ENCODE measurements around the gene ZMYM2. TPM values are rescaled to one million over a fixed set of nuclear protein-coding genes. Genes with fewer than 3 reads are reported as not detected.

The ZMYM2 gene
- 66.0 and 104 TPM in 2 replicates for total RNA-seq

GRCh38 chr13:19958155-19959111 lies at the start of gene ZMYM2:
TSS of gene ZMYM2 (plus strand) at chr13:19958727. CDS start at chr13:19993073, 34,346 bp downstream.

Other genes with a start within 250 kb of the ZMYM2 start
- 29.4 and 40.6 TPM in 2 replicates for gene PSPC1, start 175.8 kb upstream of the ZMYM2 start, total RNA-seq
- 14.7 and 18.8 TPM in 2 replicates for gene ZMYM5, start 95.1 kb upstream of the ZMYM2 start, total RNA-seq
- under 0.01 and 0.43 TPM in 2 replicates for gene GJA3, start 202.3 kb downstream of the ZMYM2 start, total RNA-seq
- gene GJB2, start 234.2 kb downstream of the ZMYM2 start, total RNA-seq = 153 and 672 TPM in 2 replicates

Data from nasal cavity respiratory epithelium epithelial cell of viscerocranial mucosa (primary cell).